ENCODE measurements around the gene SURF2.

Gene SURF2

GRCh38 chr9:133400292-133400691 lies 43.9 kb downstream of the SURF2 start:
- Histone ChIP-seq H3K36me3 (ENCODE audit: control insufficient read depth, insufficient read depth, low read length) (no peaks in the 10 kb centered on the region), H3K9ac (ENCODE audit: low read length) (no peak overlapping the region), H3K4me1 (ENCODE audit: control insufficient read depth, insufficient read depth, low read length) (no peaks in the 10 kb centered on the region), H3K4me3 (ENCODE audit: low read length) (no peak overlapping the region), H3K9me3 (ENCODE audit: control insufficient read depth, low read length) (no peaks in the 10 kb centered on the region), H3K27me3 (ENCODE audit: control insufficient read depth, insufficient read depth, low read length) (peaks cover 16% of the 10 kb centered on the region)

GRCh38 chr9:133401588-133401987 lies 45.2 kb downstream of the SURF2 start:
- H3K9ac ChIP-seq (ENCODE audit: low read length), result no peak overlapping the region
- H3K27me3 ChIP-seq (ENCODE audit: control insufficient read depth, insufficient read depth, low read length), result peaks cover 10% of the 10 kb centered on the region
- no peak overlapping the region for H3K4me3 ChIP-seq (ENCODE audit: low read length)
- H3K9me3 ChIP-seq (ENCODE audit: control insufficient read depth, low read length), result no peaks in the 10 kb centered on the region
- no peaks in the 10 kb centered on the region for H3K4me1 ChIP-seq (ENCODE audit: control insufficient read depth, insufficient read depth, low read length)
- H3K36me3 ChIP-seq (ENCODE audit: control insufficient read depth, insufficient read depth, low read length), result no peaks in the 10 kb centered on the region

GRCh38 chr9:133402689-133403088 lies 46.3 kb downstream of the SURF2 start:
- no peaks in the 10 kb centered on the region for H3K27me3 ChIP-seq (ENCODE audit: control insufficient read depth, insufficient read depth, low read length)
- H3K9me3 ChIP-seq (ENCODE audit: control insufficient read depth, low read length), result no peaks in the 10 kb centered on the region
- H3K4me3 ChIP-seq (ENCODE audit: low read length), result no peak overlapping the region
- no peaks in the 10 kb centered on the region for H3K4me1 ChIP-seq (ENCODE audit: control insufficient read depth, insufficient read depth, low read length)
- no peak overlapping the region for H3K9ac ChIP-seq (ENCODE audit: low read length)
- H3K36me3 ChIP-seq (ENCODE audit: control insufficient read depth, insufficient read depth, low read length), result no peaks in the 10 kb centered on the region

- H3K27me3 ChIP-seq (ENCODE audit: control insufficient read depth, insufficient read depth, low read length), result no peaks in the 10 kb centered on the region
- no peak overlapping the region for H3K4me3 ChIP-seq (ENCODE audit: low read length)
- H3K9ac ChIP-seq (ENCODE audit: low read length), result no peak overlapping the region
- H3K9me3 ChIP-seq (ENCODE audit: control insufficient read depth, low read length), result no peaks in the 10 kb centered on the region
- H3K36me3 ChIP-seq (ENCODE audit: control insufficient read depth, insufficient read depth, low read length), result no peaks in the 10 kb centered on the region
- no peaks in the 10 kb centered on the region for H3K4me1 ChIP-seq (ENCODE audit: control insufficient read depth, insufficient read depth, low read length)
Measured at GRCh38 chr9:133403766-133404453, 47.6 kb downstream of the SURF2 start.

GRCh38 chr9:133404454-133405002 lies 48.2 kb downstream of the SURF2 start:
- no peaks in the 10 kb centered on the region for H3K36me3 ChIP-seq (ENCODE audit: control insufficient read depth, insufficient read depth, low read length)
- H3K27me3 ChIP-seq (ENCODE audit: control insufficient read depth, insufficient read depth, low read length), result no peaks in the 10 kb centered on the region
- no peaks in the 10 kb centered on the region for H3K4me1 ChIP-seq (ENCODE audit: control insufficient read depth, insufficient read depth, low read length)
- H3K9me3 ChIP-seq (ENCODE audit: control insufficient read depth, low read length), result no peaks in the 10 kb centered on the region
- no peak overlapping the region for H3K4me3 ChIP-seq (ENCODE audit: low read length)
- H3K9ac ChIP-seq (ENCODE audit: low read length), result no peak overlapping the region

GRCh38 chr9:133405508-133406438 lies 49.4 kb downstream of the SURF2 start:
- no peak overlapping the region for H3K9ac ChIP-seq (ENCODE audit: low read length)
- no peaks in the 10 kb centered on the region for H3K9me3 ChIP-seq (ENCODE audit: control insufficient read depth, low read length)
- H3K4me3 ChIP-seq (ENCODE audit: low read length), result no peak overlapping the region
- H3K27me3 ChIP-seq (ENCODE audit: control insufficient read depth, insufficient read depth, low read length), result no peaks in the 10 kb centered on the region
- H3K36me3 ChIP-seq (ENCODE audit: control insufficient read depth, insufficient read depth, low read length), result no peaks in the 10 kb centered on the region
- no peaks in the 10 kb centered on the region for H3K4me1 ChIP-seq (ENCODE audit: control insufficient read depth, insufficient read depth, low read length)

GRCh38 chr9:133406480-133407307 lies 50.3 kb downstream of the SURF2 start:
- Histone ChIP-seq H3K27me3 (ENCODE audit: control insufficient read depth, insufficient read depth, low read length) (no peaks in the 10 kb centered on the region), H3K9me3 (ENCODE audit: control insufficient read depth, low read length) (no peaks in the 10 kb centered on the region), H3K4me1 (ENCODE audit: control insufficient read depth, insufficient read depth, low read length) (no peaks in the 10 kb centered on the region), H3K36me3 (ENCODE audit: control insufficient read depth, insufficient read depth, low read length) (no peaks in the 10 kb centered on the region), H3K9ac (ENCODE audit: low read length) (no peak overlapping the region), H3K4me3 (ENCODE audit: low read length) (no peak overlapping the region)

- H3K36me3 ChIP-seq (ENCODE audit: control insufficient read depth, insufficient read depth, low read length), result no peaks in the 10 kb centered on the region
Measured at GRCh38 chr9:133408042-133408441, 51.7 kb downstream of the SURF2 start.

More at GRCh38 chr9:133408042-133408441, 51.7 kb downstream of the SURF2 start:
- Histone ChIP-seq H3K27me3 (ENCODE audit: control insufficient read depth, insufficient read depth, low read length) (no peaks in the 10 kb centered on the region), H3K9ac (ENCODE audit: low read length) (no peak overlapping the region), H3K9me3 (ENCODE audit: control insufficient read depth, low read length) (no peaks in the 10 kb centered on the region), H3K4me3 (ENCODE audit: low read length) (no peak overlapping the region), H3K4me1 (ENCODE audit: control insufficient read depth, insufficient read depth, low read length) (no peaks in the 10 kb centered on the region)

All from mucosa of stomach (tissue), 1 donor.